AG20443 (cell line): ENCODE measurements around the gene POU2F3.
"Not testable (repeated sequence)": the region's sequence is repeated elsewhere in the genome, so short reads cannot be mapped to it uniquely, and the experiment has no call there.

ENCODE experiments used
- DNase-seq: peaks from one replicate; pipeline ENCODE4 v3.0.0; 2012; ENCODE audit warnings: low spot score, mixed read lengths

POU2F3 gene

GRCh38 chr11:120253377-120253776 is 13.4 kb downstream of the POU2F3 start:
- DNase-seq = not testable (repeated sequence)

DNA sequence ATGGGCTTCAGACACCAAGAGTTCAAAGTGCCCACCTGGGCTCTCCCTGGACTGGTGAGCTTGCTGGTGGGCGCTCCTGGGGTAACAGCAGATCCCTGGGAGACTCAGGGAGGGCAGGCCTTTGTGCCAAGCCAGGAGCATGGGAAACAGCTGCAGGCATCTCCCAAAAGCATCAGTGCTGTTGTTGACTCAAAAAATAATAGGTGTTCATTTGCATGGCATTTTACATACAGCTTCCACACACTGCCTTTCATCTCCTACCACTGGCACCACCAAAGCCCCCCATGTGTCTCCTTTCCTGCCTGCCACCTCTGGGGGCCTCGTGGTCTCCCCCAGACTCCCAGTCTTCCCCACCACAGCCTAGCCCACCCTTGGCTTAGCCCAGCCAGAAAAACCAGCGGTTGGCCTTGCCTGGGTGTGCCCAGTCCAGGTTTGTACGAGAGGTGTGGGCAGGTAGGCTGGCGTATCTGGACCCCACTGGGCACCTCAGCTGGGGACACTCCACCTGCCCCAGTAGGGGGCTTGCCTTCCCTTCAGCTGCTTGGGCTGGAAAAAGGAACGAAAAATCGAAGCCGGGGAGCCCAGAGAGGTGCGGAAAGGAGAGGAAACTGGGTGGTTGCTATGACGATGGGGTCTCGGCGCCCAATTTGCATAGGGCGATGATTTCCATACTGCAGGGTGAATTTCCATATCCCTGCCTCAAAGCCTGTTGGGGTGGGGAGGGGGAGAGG is 15.0 kb downstream of the POU2F3 start:
- no peak for DNase-seq

DNA sequence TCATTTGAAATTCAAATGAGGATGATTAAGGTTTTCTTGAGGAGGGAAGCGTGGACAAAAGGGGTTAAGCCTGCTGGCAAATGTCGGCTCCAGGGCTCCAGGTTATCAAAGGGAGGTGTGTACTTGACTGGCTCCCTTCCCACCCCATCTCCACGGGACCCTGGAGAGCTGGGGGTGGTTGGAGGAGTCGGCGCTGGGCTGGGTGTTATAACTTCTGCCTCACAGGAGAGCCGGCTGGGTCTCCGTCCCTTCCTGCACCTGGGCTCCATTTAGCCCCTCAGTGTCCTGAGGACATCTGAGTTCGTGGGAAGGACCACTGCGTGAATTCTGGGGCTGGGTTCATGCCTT is 15.6 kb downstream of the POU2F3 start:
- no peak for DNase-seq

GRCh38 chr11:120256178-120256577 is 16.2 kb downstream of the POU2F3 start:
- DNase-seq = no peak

DNA sequence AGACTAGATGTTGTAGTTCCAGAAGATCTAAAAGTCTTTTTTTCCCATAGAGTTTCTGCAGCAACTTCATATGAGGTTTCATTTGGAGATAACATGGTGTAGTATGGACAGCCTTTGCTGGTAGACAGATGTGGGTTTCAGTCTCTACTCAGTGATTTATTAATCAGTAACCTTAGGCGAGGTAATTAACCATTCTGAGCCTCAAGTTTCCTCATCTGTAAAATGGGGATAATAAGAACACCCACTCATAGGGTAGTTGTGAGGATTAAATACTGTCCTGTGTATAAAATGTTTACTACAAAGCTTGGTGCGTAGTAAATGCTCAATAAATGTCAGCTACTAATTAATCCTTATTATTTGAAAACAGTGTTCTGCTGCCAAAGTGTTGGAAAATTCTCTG is 16.8 kb downstream of the POU2F3 start:
- no peak for DNase-seq

DNA sequence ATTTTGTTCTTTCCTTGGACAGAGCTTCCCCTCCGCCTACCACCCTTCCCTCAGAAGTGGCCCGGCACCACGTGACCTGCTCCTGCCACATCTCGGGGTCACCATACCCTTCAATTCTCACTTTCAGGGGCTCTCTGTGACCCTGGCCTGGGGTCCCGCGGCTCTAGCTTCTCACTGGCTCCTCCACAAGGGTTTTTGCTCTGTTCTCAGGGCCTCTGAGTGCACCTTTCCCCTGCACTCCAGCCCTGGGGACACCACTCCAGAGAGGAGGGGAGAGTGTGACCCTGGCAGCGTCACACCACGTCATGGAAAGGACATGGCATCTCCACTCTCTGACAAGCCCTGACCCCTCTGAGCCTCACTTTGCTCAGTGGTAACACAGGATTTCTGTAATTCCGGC is 17.4 kb downstream of the POU2F3 start:
- no peak for DNase-seq

DNA sequence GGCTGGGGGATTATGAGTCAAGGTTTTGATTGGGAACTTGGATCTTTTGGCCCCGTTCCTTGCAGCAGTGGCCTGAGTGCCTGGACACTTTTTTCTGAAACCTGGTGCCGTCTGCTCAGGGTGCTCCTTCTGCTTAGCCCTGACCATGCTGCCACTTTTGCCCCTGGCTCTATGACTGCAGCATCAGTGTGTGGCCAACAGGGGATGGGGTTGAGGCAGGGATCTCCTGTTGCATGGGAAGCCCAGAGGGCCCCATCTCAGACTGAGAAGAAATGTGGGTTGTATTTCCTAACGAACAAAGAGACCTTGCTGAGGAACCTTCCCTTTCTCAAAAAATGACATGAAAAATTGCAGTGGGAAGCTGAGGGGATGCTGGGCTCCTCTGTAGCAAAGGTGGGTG is 18.7 kb downstream of the POU2F3 start:
- DNase-seq = no peak

GRCh38 chr11:120259241-120259640 is 19.3 kb downstream of the POU2F3 start:
- no peak for DNase-seq

GRCh38 chr11:120259988-120260565 is 20.1 kb downstream of the POU2F3 start:
- no peak for DNase-seq

- no peak for DNase-seq
Measured at GRCh38 chr11:120260616-120261015, 20.7 kb downstream of the POU2F3 start.

DNA sequence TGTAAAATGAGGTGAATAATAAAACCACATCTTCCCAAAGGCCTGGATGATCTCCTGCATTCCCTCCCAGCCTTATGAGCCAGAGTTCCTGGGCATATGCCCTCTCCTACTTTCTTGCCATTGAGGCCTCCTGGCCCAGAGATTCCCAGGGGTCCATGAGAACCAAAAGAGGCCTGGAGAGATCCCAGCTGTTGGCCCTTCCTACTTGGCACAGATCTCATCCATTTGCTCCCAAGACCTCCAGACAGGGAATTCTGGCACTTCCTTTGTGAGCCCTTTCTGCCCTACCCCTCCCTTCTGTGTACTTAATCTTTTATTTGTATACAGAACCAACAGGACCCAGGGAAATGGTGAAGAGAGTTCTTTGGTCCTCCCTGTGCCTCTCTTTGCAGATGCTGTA is 21.4 kb downstream of the POU2F3 start:
- DNase-seq = no peak

GRCh38 chr11:120261931-120262330 is 22.0 kb downstream of the POU2F3 start:
- DNase-seq = no peak

GRCh38 chr11:120267319-120267718 is 27.4 kb downstream of the POU2F3 start:
- DNase-seq = no peak

DNA sequence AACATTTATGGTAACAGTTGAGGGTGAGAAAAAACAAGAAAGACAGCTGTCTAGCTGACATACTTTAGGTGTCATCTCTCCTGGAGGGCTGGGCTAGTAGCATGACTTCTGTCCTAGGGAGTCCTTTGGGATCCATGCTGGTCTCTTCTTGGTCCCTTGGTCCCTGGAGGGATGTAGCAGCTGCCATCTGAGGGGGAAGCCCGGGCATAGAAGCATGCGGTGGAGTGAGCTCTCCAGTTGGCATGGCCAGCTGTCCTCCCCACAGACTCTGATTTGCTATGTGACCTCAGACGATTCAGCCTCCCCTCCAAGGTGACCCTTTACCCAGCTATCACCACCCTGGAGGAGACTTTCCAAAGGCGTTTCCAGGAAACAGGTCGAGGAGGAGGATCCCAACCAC is 28.7 kb downstream of the POU2F3 start:
- no peak for DNase-seq

- no peak for DNase-seq
Measured at GRCh38 chr11:120270386-120270785, 30.4 kb downstream of the POU2F3 start.

DNA sequence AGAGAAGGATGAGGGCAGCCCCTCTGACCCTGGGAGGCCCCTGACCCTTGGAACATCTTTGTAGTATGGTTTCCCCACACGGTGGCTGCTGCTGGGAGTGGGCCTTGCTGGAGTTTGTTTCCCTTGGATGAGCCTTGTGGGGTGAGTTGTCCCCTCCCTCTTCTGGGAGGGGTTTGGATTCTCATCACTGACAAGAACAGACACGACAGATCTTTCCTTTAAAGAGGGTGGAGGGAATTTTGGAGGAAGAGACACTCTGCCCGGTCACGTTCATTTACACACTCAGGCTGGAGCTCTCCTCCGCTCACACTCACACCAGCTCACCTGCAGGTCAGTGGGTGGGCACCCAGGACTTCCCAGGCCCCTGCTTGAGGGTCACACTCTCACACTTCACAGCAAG is 31.7 kb downstream of the POU2F3 start:
- no peak for DNase-seq

DNA sequence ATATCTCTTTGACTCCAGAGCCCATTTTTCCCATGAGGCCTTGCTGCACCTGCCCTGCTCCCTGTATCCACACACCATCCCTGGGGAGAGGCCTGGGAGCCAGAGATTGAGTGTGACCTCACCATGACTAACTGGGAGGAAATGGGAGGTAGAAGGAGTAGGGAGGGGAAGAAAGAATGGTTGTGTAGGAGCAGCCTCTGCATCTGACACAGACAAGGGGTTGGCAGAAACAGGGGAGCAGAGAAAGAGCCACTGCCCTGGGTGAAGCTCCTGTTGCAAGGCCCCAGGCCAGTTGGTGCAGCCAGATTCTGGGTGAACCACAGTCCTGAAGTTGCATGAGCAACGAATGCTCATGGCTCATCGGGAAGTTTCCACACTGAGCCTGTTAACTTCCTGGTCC is 32.4 kb downstream of the POU2F3 start:
- peak; percentile 83 for DNase-seq

- DNase-seq = no peak
Measured at GRCh38 chr11:120273432-120273831, 33.5 kb downstream of the POU2F3 start.

DNA sequence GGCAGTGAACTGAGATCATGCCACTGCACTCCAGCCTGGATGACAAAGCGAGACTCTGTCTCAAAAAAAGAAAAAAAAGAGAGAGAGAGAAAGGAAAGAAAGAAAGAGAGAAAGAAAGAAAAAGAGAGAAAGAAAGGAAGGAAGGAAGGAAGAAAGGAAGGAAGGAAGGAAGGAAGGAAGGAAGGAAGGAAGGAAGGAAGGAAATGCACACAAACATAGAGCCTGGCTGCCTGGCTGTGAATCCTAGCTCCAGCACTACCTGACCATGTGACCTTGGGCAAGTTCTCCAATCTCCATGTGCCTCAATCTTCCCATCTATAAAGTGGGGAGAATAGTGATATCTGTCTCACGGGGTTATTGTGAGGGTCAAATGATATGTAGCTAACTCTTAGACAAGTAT is 34.0 kb downstream of the POU2F3 start:
- DNase-seq = not testable (repeated sequence)

DNA sequence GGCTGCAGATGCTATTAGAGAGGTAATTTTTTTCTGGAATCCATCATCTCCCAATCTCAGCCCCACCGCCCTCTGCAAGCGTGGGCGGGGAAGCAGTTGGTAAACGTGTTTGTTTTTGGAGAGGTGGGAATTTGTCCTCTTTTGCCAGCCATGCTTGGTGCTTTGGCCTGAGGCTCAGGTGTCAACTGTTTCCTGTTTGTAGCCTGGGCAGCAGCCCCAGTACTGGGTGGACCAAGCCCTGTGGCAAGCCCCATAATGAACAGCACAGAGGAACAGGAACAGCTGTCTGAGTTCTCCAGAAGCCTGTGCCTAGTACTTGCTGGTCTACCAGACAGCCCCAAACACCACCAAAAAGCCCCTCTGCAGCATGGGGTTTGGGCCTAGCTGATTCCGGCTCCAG is 39.6 kb downstream of the POU2F3 start:
- no peak for DNase-seq

- DNase-seq = no peak
Measured at GRCh38 chr11:120280600-120281051, 40.7 kb downstream of the POU2F3 start.

DNA sequence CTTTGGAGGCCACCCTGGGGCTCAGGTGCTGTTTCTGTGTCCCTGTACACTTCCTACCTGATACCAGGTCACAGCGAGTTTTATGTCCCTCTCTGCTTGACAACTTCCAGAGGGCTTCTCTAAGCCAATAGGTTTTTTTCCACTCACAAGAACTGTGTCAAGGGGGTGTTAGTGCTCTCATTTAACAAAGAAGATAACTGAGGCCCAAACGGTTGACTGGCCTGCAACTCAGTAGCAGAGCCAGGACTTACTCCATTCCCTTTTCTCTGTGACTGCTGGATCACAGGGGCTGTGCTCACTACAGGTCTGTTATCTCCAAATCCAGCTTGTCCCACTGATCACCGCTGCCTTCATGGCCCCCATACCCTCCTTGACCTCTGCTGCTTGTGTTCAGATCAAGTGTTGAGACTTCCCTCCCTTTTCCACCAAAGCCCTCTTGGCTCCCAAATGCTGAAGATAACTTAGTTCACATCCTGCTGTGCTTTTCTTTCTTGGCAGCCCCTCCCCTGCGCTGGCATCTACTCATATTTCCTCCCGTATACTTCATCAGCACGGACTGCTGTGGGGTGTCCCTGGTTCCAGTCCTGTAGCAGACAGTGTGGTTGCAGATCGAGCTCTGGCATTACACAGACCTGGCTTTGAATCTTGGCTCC is 41.3 kb downstream of the POU2F3 start:
- DNase-seq = no peak

DNA sequence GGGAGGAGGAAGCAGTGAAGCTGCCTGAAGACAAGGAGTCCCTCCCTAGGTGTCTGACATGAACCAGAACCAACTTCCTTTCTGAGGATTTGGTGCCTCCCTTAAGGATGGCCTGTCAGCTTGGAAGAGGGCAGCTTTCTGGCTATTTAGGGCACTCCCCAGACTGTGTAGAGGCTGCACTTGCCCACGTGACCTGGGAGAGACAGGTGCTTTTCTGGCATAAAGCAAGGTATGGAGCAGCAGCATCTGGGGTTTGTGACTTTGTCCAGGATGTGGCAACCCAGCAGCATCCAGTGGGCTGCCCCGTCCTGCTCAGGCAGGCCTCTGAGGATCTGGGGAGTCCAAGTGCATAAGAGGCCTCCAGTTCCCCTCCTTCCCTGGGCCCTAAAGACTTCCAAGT is 43.2 kb downstream of the POU2F3 start:
- DNase-seq = no peak

- no peak for DNase-seq
Measured at GRCh38 chr11:120284272-120284671, 44.3 kb downstream of the POU2F3 start.
